ENCODE measurements around the gene DUSP6. TPM values are rescaled to one million over a fixed set of nuclear protein-coding genes. Genes with fewer than 3 reads are reported as not detected.

The DUSP6 gene
- total RNA-seq, 3 donors from 2014 or later (not counting 1 experiment from before 2014, with no cell fraction given): 52.2 to 222 (median 141) TPM

DNA sequence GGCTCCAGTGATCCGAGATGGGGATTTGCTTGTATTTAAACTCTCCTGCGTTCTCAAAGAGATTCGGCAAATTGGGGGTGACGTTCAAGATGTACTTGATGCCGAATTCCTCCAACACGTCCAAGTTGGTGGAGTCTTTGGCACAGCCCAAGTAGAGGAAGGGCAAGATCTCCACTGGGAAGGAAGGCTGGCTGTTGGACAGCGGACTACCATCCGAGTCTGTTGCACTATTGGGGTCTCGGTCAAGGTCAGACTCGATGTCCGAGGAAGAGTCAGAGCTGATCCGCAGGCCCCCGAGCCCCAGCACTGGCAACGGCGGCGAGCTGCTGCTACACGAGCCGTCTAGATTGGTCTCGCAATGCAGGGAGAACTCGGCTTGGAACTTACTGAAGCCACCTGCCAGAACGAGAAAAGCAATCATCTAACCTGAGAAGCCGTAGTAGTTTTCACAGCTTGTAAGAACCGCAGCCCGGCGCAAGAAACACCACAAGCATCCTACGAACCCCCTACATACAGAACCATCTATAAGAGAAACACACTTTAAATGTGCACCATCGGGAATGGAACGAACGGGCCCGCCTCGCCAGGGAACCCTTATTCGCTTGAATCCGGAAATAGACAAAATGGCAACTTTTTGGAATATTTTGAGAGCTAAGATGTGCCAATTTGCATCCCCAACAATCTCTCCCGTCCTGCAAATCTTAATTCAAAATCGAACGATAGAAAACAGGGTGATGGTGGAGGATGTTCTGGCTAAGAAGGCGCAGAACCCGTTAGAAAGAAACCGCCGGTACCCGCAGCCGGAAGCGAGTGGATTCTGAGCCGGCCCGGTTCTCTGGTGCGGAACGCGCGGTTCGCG, 1.4 kb downstream of the DUSP6 start:
- H3K4me3 Mint-ChIP-seq: peak overlapping the region; percentile 98
- TF ChIP-seq, protein P1, sequence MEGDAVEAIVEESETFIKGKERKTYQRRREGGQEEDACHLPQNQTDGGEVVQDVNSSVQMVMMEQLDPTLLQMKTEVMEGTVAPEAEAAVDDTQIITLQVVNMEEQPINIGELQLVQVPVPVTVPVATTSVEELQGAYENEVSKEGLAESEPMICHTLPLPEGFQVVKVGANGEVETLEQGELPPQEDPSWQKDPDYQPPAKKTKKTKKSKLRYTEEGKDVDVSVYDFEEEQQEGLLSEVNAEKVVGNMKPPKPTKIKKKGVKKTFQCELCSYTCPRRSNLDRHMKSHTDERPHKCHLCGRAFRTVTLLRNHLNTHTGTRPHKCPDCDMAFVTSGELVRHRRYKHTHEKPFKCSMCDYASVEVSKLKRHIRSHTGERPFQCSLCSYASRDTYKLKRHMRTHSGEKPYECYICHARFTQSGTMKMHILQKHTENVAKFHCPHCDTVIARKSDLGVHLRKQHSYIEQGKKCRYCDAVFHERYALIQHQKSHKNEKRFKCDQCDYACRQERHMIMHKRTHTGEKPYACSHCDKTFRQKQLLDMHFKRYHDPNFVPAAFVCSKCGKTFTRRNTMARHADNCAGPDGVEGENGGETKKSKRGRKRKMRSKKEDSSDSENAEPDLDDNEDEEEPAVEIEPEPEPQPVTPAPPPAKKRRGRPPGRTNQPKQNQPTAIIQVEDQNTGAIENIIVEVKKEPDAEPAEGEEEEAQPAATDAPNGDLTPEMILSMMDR (IDR thresholded peaks at IDR 0.05): no peak
- Histone ChIP-seq H3K9me3 (ENCODE audit: control insufficient read depth, insufficient read depth, low read length) (no peaks in the 10 kb centered on the region), H3K27ac (ENCODE audit: low read length) (peak overlapping the region; percentile 90), H3K27me3 (ENCODE audit: control insufficient read depth, insufficient read depth, low read length) (no peaks in the 10 kb centered on the region), H3K4me1 (ENCODE audit: control insufficient read depth, insufficient read depth, low read length) (peaks cover 53% of the 10 kb centered on the region), H3K36me3 (ENCODE audit: control insufficient read depth, insufficient read depth, low read length) (peaks cover 4% of the 10 kb centered on the region), H3K4me3 (ENCODE audit: low read length) (peak overlapping the region; percentile 89)
- ATAC-seq: no peak
- no peaks in the 10 kb centered on the region for H3K36me3 Mint-ChIP-seq
- H3K27ac Mint-ChIP-seq: peak overlapping the region; percentile 93 to 95
- H3K9me3 Mint-ChIP-seq: no peaks in the 10 kb centered on the region
- H3K27me3 Mint-ChIP-seq (ENCODE audit: low read depth in 2 of 2): no peaks in the 10 kb centered on the region
- peak; percentile 36 to 54 for DNase-seq
- WGBS (ENCODE audit: insufficient coverage): 4% methylated on average over 51 of the region's 51 CpGs
- peaks cover 76 to 86% of the 10 kb centered on the region in 2 donors for H3K4me1 Mint-ChIP-seq
- intact Hi-C loops (cut with micrococcal nuclease): loop anchor here (2.0 to 5.0 kb wide), 3 partner anchors 16 to 309 kb away; no protein-coding TSS in a partner anchor

DNA sequence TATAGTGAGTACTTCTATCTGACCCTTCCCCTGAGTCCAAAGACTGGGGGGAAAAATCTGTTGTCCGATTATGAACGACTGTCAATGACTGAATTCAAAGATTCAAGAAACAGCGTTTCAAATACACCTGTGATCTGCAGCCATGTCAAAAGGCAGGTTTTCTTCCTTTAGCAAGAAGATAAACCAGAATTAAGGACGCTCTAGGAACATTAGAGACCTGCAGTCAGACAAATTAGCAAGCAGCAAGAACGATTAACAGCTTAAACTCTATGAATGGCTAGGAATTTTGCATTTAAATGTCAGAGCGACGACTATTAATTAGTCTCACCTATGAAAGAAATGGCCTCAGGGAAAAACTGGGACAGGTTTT, 2.1 kb downstream of the DUSP6 start:
- intact Hi-C loops (cut with micrococcal nuclease): loop anchor here (2.0 to 5.0 kb wide), 3 partner anchors 15 to 308 kb away; no protein-coding TSS in a partner anchor
- DNase-seq (no peak), ATAC-seq (no peak)
- Histone ChIP-seq H3K27ac (ENCODE audit: low read length) (no peak overlapping the region), H3K9me3 (ENCODE audit: control insufficient read depth, insufficient read depth, low read length) (no peaks in the 10 kb centered on the region), H3K4me1 (ENCODE audit: control insufficient read depth, insufficient read depth, low read length) (peaks cover 59% of the 10 kb centered on the region), H3K4me3 (ENCODE audit: low read length) (peak overlapping the region; percentile 89), H3K36me3 (ENCODE audit: control insufficient read depth, insufficient read depth, low read length) (peaks cover 4% of the 10 kb centered on the region), H3K27me3 (ENCODE audit: control insufficient read depth, insufficient read depth, low read length) (no peaks in the 10 kb centered on the region)
- Mint-ChIP-seq H3K9me3 (no peaks in the 10 kb centered on the region), H3K4me3 (peak overlapping the region; percentile 98), H3K27me3 (ENCODE audit: low read depth in 2 of 2) (no peaks in the 10 kb centered on the region), H3K27ac (peak overlapping the region; percentile 93 to 95), H3K36me3 (no peaks in the 10 kb centered on the region), H3K4me1 (peaks cover 80 to 86% of the 10 kb centered on the region in 2 donors)
- 20% methylated on average over 7 of the region's 7 CpGs for WGBS (ENCODE audit: insufficient coverage)
- TF ChIP-seq, protein P1 (IDR thresholded peaks at IDR 0.05): no peak

DNA sequence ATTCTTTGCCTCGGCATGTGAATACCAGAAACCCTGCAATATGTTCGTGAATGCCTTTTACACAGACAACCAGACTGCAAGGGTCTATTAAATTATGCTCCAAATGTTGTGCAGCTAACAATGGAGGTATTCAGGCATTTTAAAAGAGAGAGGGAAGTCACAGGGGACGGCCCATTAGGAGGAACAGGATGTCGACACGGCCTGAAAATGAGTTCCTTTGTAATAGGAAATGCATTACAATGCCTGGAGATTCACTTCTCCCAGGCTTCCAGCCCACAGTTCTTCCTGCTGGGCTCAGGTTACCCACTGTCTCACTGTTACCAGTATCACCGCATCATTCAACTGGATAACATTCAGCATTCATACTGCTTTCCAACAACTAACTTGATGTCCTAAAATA, 2.5 kb downstream of the DUSP6 start:
- H3K4me3 ChIP-seq (ENCODE audit: low read length): peak overlapping the region; percentile 89
- peaks cover 80 to 86% of the 10 kb centered on the region in 2 donors for H3K4me1 Mint-ChIP-seq
- DNase-seq (peak in 1 of 2 donors; percentile 5), ATAC-seq (no peak)
- no peak overlapping the region for H3K27ac ChIP-seq (ENCODE audit: low read length)
- H3K27ac Mint-ChIP-seq: peak overlapping the region; percentile 93 to 95
- H3K4me1 ChIP-seq (ENCODE audit: control insufficient read depth, insufficient read depth, low read length): peaks cover 56% of the 10 kb centered on the region
- TF ChIP-seq, protein P1 (IDR thresholded peaks at IDR 0.05): no peak
- 11% methylated on average over 6 of the region's 6 CpGs for WGBS (ENCODE audit: insufficient coverage)
- no peaks in the 10 kb centered on the region for H3K9me3 Mint-ChIP-seq
- intact Hi-C loops (cut with micrococcal nuclease): loop anchor here (2.0 to 5.0 kb wide), 3 partner anchors 15 to 308 kb away; no protein-coding TSS in a partner anchor
- H3K36me3 Mint-ChIP-seq: no peaks in the 10 kb centered on the region
- H3K27me3 Mint-ChIP-seq (ENCODE audit: low read depth in 2 of 2): no peaks in the 10 kb centered on the region
- H3K27me3 ChIP-seq (ENCODE audit: control insufficient read depth, insufficient read depth, low read length): no peaks in the 10 kb centered on the region
- peak overlapping the region; percentile 98 for H3K4me3 Mint-ChIP-seq
- peaks cover 4% of the 10 kb centered on the region for H3K36me3 ChIP-seq (ENCODE audit: control insufficient read depth, insufficient read depth, low read length)
- H3K9me3 ChIP-seq (ENCODE audit: control insufficient read depth, insufficient read depth, low read length): no peaks in the 10 kb centered on the region

Data from natural killer cell (primary cell).